ENCODE measurements around the gene COL4A3. TPM values are rescaled to one million over a fixed set of nuclear protein-coding genes. Genes with fewer than 3 reads are reported as not detected.
"Not testable (repeated sequence)": the region's sequence is repeated elsewhere in the genome, so short reads cannot be mapped to it uniquely, and the experiment has no call there.

The COL4A3 gene
- total RNA-seq, 1 donor from 2014 or later = 0.26 TPM

DNA sequence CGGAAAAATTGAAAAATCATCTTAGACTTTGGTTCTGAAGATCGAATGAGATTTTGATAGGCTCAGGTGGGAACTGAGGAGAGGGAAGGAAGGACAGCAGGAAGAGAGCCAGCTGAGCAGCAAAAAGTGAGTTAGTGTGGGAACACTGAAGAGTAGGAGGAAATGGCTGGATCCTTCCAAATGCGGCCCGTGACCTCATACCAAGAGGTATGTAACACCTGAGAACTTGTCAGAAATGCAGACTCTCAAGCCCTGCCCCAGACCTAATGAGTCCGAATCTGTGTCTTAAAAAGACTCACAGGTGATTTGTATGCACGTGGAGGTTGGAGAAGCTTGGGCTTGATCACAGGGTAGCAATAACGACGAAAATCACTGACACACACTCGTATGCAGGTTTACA, 42.0 kb downstream of the COL4A3 start:
- no peak for DNase-seq (ENCODE audit: low read depth, low spot score)

DNA sequence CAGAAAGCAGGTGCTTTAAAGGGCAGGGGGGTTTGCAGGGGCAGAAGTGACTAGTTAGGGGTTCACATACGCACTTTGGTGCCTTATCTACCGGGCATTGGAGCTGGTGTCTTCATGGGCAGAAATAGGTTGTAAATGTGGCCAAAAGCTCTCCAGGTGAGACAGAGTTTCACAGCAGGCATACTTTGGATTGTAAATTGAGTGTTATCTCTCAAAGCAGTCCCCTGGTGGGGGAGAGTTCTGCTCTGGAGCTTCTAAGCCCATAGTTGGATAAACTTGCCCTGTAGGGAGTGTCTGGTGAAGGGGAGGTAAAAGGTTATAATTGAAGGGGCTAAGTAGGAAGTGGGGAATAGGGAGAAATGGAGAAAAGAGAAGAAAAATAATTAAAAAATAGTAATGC, 43.1 kb downstream of the COL4A3 start:
- DNase-seq (ENCODE audit: low read depth, low spot score) = no peak

DNA sequence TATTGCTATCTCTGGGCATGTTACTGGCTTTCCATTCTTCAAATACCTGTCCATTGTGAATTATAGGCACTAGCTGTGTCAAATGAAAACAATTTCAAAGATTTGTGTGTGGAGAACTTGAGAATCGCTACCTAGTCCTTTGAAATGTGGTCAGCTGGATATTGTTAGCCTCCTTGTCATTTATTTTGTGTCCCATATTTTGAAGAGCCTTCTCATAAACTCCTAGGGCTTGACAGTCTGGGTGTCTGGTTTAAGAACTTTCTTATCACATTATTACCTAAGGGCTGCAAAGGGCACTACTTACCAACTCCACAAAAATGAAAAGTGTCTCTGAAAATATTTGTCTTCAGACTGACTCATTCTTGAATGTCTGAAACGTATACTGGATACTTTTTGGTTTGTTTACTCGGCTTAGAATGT, 50.2 kb downstream of the COL4A3 start:
- DNase-seq (ENCODE audit: low read depth, low spot score) = no peak

DNA sequence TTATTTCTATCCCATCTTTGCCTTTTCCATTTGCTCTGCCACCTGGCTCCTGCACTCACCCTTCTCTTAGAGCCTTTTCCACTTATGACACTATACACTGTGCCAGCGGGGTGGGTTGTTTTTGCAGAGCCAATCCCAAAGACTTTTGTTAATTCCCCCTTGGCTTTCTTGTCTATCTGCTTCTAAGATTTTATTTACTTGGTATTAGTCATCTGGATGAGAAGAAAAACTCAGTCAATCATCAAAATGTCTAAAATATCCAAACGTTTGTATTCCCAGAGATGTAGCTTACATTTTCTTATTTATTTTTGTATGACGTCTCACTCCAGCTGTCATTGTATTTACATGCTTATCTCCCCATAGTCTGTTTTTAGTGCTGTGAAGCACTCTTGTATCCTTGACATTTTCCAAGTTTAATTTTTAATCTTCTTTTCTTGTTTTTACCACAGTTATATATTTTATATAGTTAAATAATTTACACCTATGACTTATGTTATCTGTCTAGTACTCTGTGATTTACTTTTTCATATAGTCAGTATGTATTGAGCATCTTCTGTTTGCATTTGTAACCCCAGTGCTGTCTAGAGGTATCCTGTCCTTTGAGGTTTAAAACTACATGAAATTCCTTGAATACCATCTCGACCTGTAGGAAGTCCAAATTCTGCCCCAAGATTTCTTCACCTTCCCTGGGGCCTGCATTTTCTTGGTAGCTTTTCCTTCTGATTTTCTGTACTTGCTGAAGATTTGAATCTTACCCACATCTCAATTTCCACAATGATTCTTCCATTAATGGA, 55.1 kb downstream of the COL4A3 start:
- DNase-seq (ENCODE audit: low read depth, low spot score) = no peak

DNA sequence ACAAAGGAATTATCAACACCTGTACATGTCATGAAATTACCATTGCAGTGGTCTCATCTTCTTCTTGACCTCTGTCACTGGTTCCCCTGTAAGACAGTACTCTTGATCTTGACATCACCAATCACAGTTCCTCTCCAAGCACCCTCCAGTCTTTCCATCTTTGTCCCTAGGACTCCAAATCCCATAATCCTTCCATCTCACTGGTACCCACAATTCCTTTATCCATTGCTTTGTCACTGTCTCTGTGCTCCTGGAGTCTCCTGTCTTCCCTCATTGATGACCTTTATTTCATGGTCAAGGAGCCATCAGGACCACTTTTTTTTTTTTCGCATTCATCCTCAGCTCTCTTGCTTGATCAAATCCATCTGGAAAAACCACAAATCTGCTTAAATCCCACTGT, 56.7 kb downstream of the COL4A3 start:
- no peak for DNase-seq (ENCODE audit: low read depth, low spot score)

DNA sequence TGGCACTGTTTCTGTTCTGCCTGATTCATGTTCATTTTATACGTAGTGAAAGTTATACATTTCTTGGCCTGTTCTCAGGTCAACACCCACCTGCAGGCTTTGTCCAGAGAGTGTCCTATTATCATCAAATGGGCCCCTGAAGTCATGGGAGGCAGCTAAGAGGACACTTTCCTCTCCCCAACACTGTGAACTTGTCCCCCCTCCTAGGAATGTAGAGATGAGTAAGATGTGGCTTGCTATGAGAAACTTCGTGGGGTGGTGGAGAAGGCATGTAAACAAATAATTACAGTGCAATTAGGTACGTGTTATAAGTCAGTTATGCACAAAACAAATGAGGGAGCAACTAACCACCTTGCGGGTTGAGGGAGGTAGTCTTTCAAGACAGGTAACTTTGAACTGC, 57.9 kb downstream of the COL4A3 start:
- DNase-seq (ENCODE audit: low read depth, low spot score) = no peak

DNA sequence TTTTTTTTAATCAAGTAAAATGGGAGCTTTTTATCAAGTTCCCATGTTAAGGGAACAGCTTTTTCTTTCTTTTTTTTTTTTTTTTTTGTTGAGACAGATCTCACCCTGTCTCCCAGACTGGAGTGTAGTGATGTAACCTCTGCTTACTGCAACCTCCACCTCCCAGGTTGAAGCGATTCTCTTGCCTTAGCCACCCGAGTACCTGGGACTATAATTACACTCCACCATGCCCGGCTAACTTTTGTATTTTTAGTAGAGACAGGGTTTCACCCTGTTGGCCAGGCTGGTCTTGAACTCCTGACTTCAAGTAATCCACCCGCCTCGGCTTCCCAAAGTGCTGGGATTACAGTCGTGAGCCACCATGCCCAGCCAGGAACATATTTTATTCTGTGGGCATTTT, 61.2 kb downstream of the COL4A3 start:
- DNase-seq (ENCODE audit: low read depth, low spot score) = not testable (repeated sequence)

DNA sequence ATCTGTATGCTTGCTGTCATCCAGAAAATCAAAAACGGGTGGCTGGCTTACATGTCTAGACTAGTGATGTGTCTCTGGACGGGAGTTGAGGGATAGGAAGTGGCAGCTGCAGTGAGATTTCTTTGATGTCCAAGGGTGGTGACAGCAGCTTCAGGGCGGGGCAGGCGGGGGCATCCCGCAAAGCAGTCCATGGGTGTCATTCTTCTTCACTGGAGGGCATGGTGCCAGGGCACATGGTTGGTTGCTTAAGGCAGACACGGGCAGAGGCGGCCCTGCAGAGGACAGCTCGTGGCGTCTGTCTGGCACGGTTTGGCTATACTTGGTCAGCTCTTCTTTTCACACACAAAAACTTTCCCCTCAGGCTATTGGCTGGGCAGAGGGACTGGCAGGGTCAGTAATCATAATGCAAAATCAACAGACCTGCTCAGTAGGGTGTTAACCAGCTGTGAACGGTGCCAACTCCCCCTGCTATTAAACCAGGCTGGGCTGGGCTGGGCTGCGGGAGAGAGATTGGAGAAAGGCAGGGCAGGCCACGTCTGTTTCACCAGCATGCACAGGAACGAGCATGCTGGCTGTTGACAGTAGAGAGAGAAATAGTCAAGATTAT, 63.7 kb downstream of the COL4A3 start:
- DNase-seq (ENCODE audit: low read depth, low spot score) = no peak

DNA sequence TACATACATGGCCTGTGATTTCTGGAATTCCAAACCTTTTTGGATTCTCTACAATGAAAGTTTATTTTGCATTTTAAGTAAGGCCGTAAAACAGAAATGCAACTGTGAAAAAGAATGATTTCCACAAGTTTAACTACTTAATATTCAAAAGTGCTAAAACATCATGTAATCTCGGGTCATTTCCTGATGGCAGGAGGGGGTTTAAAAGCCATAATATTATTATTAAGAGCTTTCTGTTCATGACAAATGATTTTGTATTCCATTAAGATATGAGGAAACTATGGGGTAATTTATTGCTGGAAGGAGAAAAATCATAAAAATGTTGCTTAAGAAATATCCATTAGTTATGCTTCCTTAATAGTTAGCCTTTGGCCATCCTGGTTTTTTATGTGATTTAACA, 65.7 kb downstream of the COL4A3 start:
- DNase-seq (ENCODE audit: low read depth, low spot score) = no peak

DNA sequence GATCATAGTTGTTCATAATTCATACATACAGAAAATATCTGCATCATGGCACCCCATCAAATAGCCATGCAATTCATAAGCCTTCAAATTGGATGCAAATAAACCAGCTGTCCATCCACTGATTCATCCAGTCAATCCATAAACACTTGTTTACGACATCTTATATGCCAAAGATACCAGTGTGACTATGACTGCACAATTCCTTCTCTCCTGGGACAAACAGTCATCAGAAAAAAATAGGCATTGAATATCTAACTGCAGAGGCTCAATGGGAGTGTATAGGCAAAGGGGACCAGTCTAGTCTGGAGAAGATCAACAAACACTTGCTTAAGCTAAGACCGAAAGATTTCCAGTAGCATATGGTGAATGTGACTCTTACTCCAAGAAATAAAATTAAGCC, 70.0 kb downstream of the COL4A3 start:
- DNase-seq (ENCODE audit: low read depth, low spot score) = no peak

DNA sequence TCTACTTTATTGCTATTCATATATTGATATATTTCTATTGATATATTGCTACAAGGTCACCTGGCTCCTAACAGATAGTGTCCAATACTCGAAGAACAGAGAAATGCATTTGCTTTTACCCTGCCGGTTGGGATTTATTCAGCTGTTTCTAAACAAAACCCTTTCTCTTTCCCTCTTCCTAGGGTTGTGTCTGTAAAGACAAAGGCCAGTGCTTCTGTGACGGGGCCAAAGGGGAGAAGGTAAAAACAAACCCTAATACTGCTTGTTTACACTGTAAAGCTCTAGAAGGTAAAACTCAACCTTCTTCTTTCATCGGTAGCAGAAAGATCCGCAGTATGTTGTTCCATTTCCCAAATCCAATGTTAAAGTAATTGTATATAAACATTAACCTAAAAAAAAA, 73.4 kb downstream of the COL4A3 start:
- no peak for DNase-seq (ENCODE audit: low read depth, low spot score)

DNA sequence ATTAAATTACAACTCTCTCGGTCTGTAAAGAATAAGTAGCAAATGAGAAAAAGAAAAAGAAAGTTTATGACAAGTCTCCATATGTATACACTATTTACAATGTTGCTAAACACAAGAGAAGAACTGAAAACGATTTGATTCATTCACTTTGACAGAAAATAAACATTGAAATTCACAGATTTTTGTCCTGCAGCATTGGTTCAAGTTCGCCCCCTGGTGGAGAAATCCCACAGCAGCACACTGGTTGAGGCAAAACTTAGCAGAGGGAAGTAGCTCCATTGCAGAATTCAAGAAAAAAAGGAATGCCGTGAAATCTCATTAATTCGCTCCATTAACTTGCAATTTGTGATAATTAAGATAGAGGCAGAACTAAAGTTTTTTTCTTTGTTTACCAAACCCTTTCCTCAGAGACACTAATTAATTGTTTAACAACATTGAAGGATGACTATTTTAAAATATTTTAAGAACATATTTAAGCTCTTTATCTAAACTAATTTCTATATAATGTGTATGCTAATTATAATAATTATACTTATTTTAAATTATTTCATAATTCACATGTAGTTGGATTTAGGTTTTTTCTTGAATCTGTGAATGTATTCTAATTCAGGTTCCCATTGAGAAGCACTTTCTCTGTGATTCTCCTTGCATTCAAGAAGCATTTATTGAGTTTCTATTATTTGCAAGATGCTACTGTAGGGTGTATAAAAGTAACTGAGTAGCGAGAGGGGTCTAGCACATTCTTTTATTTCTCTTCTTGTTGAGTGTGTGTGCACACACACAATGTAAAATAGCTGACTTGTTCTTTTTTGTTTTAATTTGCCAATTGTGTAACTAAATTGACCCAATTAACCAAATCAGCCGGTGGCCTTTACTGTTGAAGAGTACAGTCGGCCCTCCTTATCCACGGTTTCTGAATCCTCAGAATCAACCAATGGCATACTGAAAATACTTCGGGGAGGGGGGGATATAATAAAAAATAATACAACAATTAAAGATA, 74.1 kb downstream of the COL4A3 start:
- DNase-seq (ENCODE audit: low read depth, low spot score) = no peak

DNA sequence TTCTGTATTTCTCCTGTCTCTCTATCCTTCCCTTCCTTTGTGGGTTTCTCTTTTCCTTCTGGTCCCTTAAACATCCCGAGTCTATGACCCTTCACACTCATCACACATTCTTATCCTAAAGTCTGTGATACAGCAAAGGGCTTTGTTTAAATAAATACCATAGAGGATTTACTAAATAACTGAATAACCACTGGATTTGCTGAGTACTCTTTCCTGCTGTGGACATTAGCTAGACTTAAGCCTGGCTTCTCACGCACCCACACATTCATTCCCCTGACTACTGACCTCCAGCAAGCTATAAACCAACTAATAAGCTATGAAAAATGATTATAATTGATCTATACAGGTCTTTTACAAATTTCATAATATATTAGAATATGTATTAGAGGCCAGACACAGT, 76.6 kb downstream of the COL4A3 start:
- no peak for DNase-seq (ENCODE audit: low read depth, low spot score)

DNA sequence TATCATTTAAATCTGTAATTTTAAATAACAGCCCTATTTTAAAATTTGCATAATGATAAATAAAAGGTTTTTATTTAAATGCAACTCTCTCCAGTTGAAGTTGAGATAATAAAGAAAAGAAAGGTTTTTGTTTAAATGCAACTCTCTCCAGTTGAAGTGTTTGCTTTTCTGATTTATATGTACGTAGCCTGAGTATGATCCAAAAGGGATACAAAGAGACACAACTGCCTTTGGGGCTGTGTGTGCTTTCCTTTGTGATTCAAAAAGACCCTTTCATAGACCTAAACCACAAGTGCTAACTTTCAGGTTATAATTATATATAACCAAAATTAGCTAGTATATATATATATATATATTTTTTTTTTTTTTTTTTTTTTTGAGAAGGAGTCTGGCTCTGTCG, 84.5 kb downstream of the COL4A3 start:
- no peak for DNase-seq (ENCODE audit: low read depth, low spot score)

DNA sequence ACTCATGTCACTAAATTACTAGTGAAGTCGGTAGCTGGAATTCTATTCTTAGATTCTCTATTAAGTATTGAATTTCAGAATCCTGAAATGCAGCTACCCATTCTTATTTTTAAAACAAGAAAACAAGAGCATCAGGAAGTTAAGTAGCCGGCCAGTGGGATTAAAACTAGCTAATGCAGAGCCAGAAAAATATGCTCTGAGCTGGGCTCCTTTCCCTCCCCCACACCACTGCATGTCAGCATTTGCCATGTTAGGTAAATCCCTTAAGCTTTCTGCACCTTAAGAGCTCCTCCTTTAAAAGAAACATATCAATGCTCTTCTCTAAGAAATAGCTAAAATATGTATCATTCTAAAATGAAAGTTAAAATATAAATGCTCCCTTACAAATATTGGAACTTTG, 88.4 kb downstream of the COL4A3 start:
- no peak for DNase-seq (ENCODE audit: low read depth, low spot score)

DNA sequence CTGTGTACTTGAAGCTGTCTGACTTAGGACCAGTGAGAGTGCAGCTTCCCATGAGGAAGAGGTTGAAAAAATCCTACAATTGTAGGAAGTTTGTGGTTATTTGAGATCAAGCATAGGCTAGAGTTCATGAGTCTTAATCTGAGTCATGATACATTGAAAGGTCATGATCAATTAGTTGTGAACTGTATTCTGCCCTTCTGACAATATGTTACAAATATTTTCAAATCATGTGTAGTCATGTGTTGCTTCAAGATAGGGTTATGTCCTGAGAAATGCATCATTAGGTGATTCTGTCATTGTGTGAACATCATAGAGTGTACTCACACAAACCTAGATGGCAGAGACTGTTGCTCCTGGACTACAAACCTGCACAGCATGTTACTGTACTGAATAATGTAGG, 92.2 kb downstream of the COL4A3 start:
- DNase-seq (ENCODE audit: low read depth, low spot score) = no peak

DNA sequence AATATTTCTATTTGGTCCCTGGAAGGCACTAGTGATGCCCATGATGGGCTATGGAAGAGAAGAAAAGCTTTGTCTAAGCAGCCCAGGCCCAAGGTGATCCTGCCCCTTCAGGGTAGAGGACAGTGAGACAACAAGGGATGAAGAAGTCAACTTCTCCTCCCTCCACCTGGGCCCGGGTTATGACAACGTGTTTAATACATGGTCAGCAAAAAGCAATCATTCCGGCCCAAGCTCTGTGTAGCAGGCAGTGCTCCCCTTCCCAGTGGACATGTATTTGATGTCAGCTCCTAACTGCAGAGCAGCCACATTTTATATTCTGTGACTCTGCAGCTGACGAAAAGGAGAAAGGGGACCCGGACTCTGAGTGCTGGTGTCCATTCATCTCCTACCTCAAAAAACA, 93.4 kb downstream of the COL4A3 start:
- no peak for DNase-seq (ENCODE audit: low read depth, low spot score)

DNA sequence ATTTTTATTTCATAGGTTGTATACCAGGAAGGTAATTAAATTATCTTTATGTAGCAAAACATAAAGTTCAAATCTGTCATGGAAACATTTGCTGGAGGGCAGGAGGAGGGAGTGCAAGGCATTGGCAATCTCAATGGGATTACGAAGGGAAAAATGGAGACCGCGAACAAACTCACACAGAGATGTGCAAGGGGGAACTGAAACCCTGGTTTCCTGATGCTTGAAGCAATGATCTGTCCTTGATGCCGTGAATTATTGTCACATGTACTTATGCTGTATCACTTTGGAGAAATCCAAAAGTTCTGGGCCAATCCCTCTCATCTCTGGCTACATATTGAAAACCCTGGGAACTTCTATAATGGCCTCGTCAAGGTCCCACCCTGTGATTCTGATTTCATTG, 95.6 kb downstream of the COL4A3 start:
- DNase-seq (ENCODE audit: low read depth, low spot score) = no peak

DNA sequence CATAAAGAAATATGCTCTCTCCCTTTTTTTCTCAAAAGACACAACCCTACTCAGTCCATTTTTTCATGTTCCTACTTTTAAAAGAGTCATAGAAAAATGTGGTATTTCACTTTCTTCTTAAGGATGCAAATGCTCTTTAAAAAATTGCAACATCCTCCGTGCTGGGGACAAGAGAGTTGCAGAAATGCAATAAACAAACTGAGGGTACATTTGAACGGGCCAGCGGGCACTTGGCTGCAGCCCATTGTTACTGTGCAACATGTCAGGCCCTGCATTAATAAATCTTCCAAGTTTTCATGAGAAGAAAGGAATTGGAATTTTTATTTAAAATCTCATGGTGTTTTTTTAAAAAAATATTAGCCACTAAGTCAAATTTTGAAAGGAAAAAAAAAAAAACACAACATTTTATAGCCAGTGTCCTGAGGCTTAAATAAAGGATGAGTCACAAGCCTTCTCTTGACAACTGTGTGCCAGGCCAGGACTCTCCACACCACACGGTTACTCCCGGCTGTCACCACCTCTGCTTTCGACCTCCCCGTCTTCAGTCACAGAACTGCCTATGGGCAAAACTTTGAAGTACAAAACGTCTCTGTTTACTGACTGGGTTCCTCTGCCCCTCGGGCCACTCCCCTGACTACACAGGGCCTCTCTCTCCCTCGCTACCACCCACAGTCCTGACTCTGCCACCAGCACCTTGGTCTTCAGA, 103.1 kb downstream of the COL4A3 start:
- DNase-seq (ENCODE audit: low read depth, low spot score) = no peak

DNA sequence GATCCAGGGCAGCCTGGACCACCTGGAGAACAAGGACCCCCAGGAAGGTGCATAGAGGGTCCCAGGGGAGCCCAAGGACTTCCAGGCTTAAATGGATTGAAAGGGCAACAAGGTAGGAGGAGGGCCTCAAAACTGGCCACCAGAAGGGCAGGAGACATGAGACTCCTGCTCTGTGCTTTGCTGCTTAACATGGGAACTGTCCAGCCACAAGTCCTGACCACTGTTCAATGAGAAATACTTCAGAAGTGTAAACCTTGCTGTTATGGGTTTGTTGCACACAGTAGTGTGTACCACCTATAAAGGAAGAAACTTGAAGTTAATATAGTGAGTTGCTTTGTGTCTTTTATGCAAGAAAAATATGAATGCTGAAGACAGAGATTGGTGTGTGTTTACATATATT, 116.5 kb downstream of the COL4A3 start:
- no peak for DNase-seq (ENCODE audit: low read depth, low spot score)

DNA sequence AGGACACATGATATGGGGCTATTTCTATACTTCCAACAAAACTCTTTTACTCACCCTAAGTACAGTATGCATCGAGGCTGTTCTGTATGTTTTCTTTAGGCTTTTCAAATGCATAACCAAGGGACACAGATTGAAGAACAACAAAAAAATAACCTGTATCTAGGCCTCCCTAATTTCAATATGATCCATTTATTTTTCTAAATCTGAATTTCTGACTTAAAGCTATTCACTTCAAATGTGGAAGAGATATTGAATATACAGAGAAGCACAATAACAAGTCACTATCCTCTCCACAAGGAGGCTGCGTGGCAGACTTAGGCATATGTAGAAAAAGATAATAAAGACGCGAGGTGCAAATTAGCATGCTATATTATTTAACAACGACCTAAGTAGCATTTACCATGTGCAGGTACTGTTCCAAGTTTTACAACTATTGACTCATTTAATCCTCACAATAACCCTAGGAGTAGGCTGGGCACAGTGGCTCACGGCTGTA, 121.4 kb downstream of the COL4A3 start:
- no peak for DNase-seq (ENCODE audit: low read depth, low spot score)

All from pulmonary artery endothelial cell (primary cell).